Osteoblast (primary cell): ENCODE results near the gene MRNIP. TPM values are rescaled to one million over a fixed set of nuclear protein-coding genes. Genes with fewer than 3 reads are reported as not detected.
A peak's percentile ranks its signal among the peaks of the same experiment; 100 is the strongest.

ENCODE experiments used
- DNase-seq: peaks from one replicate; pipeline ENCODE4 v3.0.0; 2011; ENCODE audit warnings: low spot score, mixed read lengths; ENCODE audit not compliant: insufficient read length; ENCODE audit errors: missing footprints
- H2AFZ ChIP-seq: 2 replicates; pipeline ENCODE4 v1.6.0; 2011; ENCODE audit warnings: mild to moderate bottlenecking, low read length
- H3K27ac ChIP-seq: 2 replicates; pipeline ENCODE4 v1.5.1; 2011; ENCODE audit warnings: mild to moderate bottlenecking, low read depth, low read length, moderate library complexity
- H3K27me3 ChIP-seq: 2 replicates; pipeline ENCODE4 v1.6.0; 2012; ENCODE audit warnings: mild to moderate bottlenecking, control low read depth, inconsistent platforms, low read length, moderate library complexity; ENCODE audit not compliant: insufficient read depth
- H3K36me3 ChIP-seq: 2 replicates; pipeline ENCODE4 v1.5.1; 2011; ENCODE audit warnings: mild to moderate bottlenecking, low read length, control low read depth, moderate library complexity; ENCODE audit not compliant: insufficient read depth
- H3K4me1 ChIP-seq: 2 replicates; pipeline ENCODE4 v1.5.1; 2011; ENCODE audit warnings: mild to moderate bottlenecking, low read length, control low read depth, moderate library complexity; ENCODE audit not compliant: insufficient read depth
- H3K4me2 ChIP-seq: 2 replicates; pipeline ENCODE4 v1.6.0; 2011; ENCODE audit warnings: mild to moderate bottlenecking, low read length; ENCODE audit not compliant: insufficient read depth
- H3K4me3 ChIP-seq: fragments of 200-600 bp; sonication (generic); 3 replicates; pipeline ENCODE4 v1.5.1; 2012; ENCODE audit warnings: mild to moderate bottlenecking, low read length, inconsistent platforms; ENCODE audit not compliant: insufficient read depth
- H3K79me2 ChIP-seq: 2 replicates; pipeline ENCODE4 v1.6.0; 2012; ENCODE audit warnings: mild to moderate bottlenecking, low read length, control low read depth, inconsistent platforms; ENCODE audit not compliant: insufficient read depth
- H3K9me3 ChIP-seq: 2 replicates; pipeline ENCODE4 v1.5.1; 2011; ENCODE audit warnings: low read depth, low read length, control low read depth
- H4K20me1 ChIP-seq: 2 replicates; pipeline ENCODE4 v1.6.0; 2012; ENCODE audit warnings: mild to moderate bottlenecking, low read length, control low read depth; ENCODE audit not compliant: insufficient read depth
- CTCF ChIP-seq: IDR thresholded peaks from 2 replicates; pipeline ENCODE4 v1.5.1; 2011; ENCODE audit warnings: mild to moderate bottlenecking, low read depth, low read length, moderate library complexity; ENCODE audit errors: extremely low read depth
- total RNA-seq: library from RNA; depleted of rRNA; stranded (reverse); fragments of >200 nt; gene quantifications from 2 replicates; pipeline ENCODE4 v1.2.3, GENCODE V29; 2012

Gene MRNIP
- total RNA-seq, 1 donor, result 10.1 TPM

- Histone ChIP-seq H3K27me3 (no peaks in the 10 kb centered on the region), H4K20me1 (peaks cover 32% of the 10 kb centered on the region), H3K4me2 (no peak overlapping the region), H3K79me2 (peaks cover 36% of the 10 kb centered on the region), H3K36me3 (peaks cover 35% of the 10 kb centered on the region), H2AFZ (no peak overlapping the region), H3K27ac (no peak overlapping the region), H3K4me1 (peaks cover 25% of the 10 kb centered on the region), H3K4me3 (no peak overlapping the region), H3K9me3 (no peaks in the 10 kb centered on the region)
- no peak for TF ChIP-seq CTCF
- DNase-seq, result peak; percentile 81
These were observed 58.4 kb downstream of the MRNIP start for GRCh38 chr5:179800071-179800695.

DNA sequence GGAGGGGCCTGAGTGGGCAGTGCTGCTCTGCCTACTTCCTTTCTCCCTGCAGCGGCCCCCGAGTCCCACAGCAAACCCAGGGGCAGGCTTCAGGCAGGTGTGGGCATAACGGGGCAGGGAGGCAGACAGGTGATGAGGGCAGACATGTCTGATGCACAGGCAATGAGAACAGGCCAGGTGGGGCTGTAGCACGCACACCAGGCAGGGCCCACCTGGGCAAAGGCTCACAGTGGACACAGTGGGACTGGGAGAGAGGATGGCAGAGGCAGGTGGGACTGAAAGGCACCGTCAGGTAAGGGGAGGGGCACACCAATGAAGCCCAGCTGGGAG is 59.0 kb downstream of the MRNIP start:
- no peak overlapping the region for H3K4me2 ChIP-seq
- H3K4me1 ChIP-seq, result peaks cover 21% of the 10 kb centered on the region
- H3K79me2 ChIP-seq, result peaks cover 30% of the 10 kb centered on the region
- no peak for TF ChIP-seq CTCF
- H3K27me3 ChIP-seq, result no peaks in the 10 kb centered on the region
- no peaks in the 10 kb centered on the region for H3K9me3 ChIP-seq
- no peak overlapping the region for H3K27ac ChIP-seq
- H3K4me3 ChIP-seq, result no peak overlapping the region
- DNase-seq, result peak; percentile 77
- peaks cover 35% of the 10 kb centered on the region for H3K36me3 ChIP-seq
- H4K20me1 ChIP-seq, result peaks cover 26% of the 10 kb centered on the region
- no peak overlapping the region for H2AFZ ChIP-seq

DNA sequence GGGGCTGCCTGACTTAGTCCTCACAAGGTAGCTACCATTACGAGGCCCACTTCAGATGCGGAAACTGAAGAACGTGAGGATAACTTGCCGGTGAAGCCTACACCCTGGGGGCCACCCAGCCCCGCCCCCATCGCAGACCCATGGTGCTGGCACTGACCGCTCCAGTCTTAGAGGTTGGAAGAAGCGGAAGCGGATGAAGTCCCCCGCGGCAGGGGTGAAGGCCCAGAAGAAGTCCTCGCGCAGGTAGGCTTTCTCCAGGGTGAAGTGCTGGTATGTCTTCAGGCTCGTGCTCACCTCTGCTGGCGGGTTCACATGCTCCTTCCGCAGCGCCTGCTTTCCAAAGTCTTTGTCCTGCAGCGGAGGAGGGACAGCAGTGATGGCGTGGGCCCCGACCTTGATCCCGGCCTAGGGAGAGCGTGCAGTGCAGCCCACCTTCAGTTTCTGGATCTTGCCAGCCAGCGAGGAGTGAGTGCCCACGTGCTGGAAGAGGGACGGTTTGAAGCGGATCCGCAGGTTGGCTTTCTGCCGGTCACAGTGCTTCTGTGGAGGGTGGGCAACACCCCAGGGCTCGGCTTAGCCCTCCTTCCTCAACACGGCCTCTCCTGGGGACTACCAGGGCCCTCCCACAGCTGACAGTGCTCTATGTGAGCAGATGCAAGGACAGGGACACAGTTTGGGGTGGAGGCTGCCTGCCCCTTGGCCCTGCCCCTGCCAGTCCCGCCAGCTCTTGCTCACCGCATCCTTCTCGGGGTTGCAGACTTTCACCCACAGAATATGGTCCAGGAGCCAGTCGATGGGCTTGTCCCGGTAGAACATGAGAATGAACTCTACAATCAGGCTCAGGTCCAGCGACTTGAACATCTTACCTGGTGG is 59.6 kb downstream of the MRNIP start:
- H2AFZ ChIP-seq, result no peak overlapping the region
- peaks cover 24% of the 10 kb centered on the region for H3K79me2 ChIP-seq
- H3K4me2 ChIP-seq, result no peak overlapping the region
- peak; percentile 84 for DNase-seq
- no peak overlapping the region for H3K27ac ChIP-seq
- no peak for TF ChIP-seq CTCF
- peaks cover 18% of the 10 kb centered on the region for H3K4me1 ChIP-seq
- H4K20me1 ChIP-seq, result peaks cover 20% of the 10 kb centered on the region
- H3K9me3 ChIP-seq, result no peaks in the 10 kb centered on the region
- no peaks in the 10 kb centered on the region for H3K27me3 ChIP-seq
- no peak overlapping the region for H3K4me3 ChIP-seq
- H3K36me3 ChIP-seq, result peaks cover 35% of the 10 kb centered on the region

GRCh38 chr5:179798144-179798770 is 60.4 kb downstream of the MRNIP start:
- Histone ChIP-seq H2AFZ (no peak overlapping the region), H3K4me2 (no peak overlapping the region), H3K4me3 (no peak overlapping the region), H3K4me1 (peaks cover 19% of the 10 kb centered on the region), H3K79me2 (peaks cover 16% of the 10 kb centered on the region), H3K36me3 (peaks cover 35% of the 10 kb centered on the region), H3K27ac (no peak overlapping the region), H3K27me3 (no peaks in the 10 kb centered on the region), H3K9me3 (no peaks in the 10 kb centered on the region), H4K20me1 (peaks cover 15% of the 10 kb centered on the region)
- TF ChIP-seq CTCF, result no peak
- DNase-seq, result peak; percentile 87
